ENCODE results near the gene NNMT. TPM values are rescaled to one million over a fixed set of nuclear protein-coding genes. Genes with fewer than 3 reads are reported as not detected.

The NNMT gene
- total RNA-seq, 1 donor from 2014 or later, result 32.6 TPM

DNA sequence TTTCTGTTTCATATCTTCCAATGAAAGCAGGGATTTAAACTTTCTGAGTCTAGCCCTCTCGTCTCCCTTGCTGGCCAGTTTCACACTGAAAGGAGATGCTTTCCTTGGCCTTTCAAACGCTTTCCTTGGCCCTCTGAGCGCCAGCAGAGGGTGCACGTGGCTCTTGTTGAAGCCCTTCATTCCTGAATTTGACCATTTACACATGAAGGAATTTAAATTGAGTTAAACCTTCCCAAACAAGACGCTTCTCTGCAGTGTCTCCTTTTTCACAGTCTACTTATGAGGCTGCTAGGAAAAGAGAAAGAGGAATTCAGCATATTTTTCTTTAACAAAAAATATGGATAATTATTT lies 21.6 kb downstream of the NNMT start:
- TF ChIP-seq, protein P1, sequence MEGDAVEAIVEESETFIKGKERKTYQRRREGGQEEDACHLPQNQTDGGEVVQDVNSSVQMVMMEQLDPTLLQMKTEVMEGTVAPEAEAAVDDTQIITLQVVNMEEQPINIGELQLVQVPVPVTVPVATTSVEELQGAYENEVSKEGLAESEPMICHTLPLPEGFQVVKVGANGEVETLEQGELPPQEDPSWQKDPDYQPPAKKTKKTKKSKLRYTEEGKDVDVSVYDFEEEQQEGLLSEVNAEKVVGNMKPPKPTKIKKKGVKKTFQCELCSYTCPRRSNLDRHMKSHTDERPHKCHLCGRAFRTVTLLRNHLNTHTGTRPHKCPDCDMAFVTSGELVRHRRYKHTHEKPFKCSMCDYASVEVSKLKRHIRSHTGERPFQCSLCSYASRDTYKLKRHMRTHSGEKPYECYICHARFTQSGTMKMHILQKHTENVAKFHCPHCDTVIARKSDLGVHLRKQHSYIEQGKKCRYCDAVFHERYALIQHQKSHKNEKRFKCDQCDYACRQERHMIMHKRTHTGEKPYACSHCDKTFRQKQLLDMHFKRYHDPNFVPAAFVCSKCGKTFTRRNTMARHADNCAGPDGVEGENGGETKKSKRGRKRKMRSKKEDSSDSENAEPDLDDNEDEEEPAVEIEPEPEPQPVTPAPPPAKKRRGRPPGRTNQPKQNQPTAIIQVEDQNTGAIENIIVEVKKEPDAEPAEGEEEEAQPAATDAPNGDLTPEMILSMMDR (IDR thresholded peaks at IDR 0.05; ENCODE audit: borderline replicate concordance), result peak; percentile 55
- Histone ChIP-seq H3K4me1 (peaks cover 48% of the 10 kb centered on the region), H3K27me3 (ENCODE audit: low read depth) (no peaks in the 10 kb centered on the region), H3K9me3 (replicated peaks) (no peaks in the 10 kb centered on the region), H3K4me3 (no peak overlapping the region), H3K36me3 (no peaks in the 10 kb centered on the region), H3K27ac (replicated peaks) (peak overlapping the region; percentile 61)
- intact Hi-C loops (cut with micrococcal nuclease), result no loop called here
- DNase-seq, result peak; percentile 39

DNA sequence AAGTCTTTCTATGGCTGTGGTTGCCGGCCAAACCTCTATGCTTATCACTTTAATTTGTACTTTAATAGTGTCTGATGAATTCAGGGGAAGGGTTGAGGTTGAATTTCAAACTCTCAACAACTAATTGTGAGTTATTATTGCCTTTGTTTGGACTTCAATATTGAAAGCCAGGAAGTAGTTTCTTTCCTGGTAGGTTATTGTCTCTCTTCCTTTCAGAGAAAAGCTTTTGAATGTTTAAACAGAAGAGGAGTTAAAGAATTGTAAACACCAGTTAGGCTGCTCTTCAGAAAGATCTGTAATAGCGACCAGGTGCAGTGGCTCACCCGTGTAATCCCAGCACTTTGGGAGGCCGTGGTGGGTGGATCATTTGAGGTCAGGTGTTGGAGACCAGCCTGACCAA lies 22.2 kb downstream of the NNMT start:
- peak overlapping the region; percentile 61 for H3K27ac ChIP-seq (replicated peaks)
- intact Hi-C loops (cut with micrococcal nuclease), result no loop called here

DNA sequence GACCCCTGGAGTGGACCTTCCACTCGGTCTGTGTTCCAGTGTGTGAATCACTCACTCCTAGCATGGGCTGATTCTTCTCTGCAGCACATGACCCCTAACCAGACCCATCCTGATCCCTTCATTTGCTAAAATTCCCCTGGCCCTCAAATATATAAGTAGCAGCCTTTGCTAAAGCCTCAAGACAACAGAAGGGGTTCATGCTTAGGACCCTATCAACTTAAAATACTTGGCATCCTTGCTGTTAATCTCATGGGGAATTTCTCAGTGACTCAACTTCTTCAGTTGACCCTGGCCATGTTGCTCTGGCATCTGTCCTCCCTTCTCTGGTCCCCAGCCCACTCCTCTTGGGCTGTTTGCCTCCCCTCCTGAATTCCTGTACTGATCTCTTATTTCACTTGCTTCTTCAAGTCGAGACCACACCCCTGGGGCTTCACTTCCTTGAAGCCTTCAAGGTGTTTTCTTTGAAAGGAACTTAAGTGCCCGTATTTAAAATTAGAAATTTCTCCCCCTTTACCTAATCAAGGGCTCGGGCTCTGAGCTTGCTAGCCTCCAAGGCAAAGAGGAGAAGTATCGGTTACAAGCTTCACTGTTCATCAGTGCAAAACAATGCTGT lies 23.6 kb downstream of the NNMT start:
- TF ChIP-seq, protein P1 (IDR thresholded peaks at IDR 0.05; ENCODE audit: borderline replicate concordance), result no peak
- Histone ChIP-seq H3K27ac (replicated peaks) (no peak overlapping the region), H3K9me3 (replicated peaks) (no peaks in the 10 kb centered on the region), H3K36me3 (no peaks in the 10 kb centered on the region), H3K4me3 (no peak overlapping the region), H3K27me3 (ENCODE audit: low read depth) (no peaks in the 10 kb centered on the region), H3K4me1 (peaks cover 48% of the 10 kb centered on the region)
- DNase-seq, result no peak
- intact Hi-C loops (cut with micrococcal nuclease), result no loop called here

More for the DNA sequence above, 22.2 kb downstream of the NNMT start:
- Histone ChIP-seq H3K27me3 (ENCODE audit: low read depth) (no peaks in the 10 kb centered on the region), H3K9me3 (replicated peaks) (no peaks in the 10 kb centered on the region), H3K36me3 (no peaks in the 10 kb centered on the region), H3K4me1 (peaks cover 48% of the 10 kb centered on the region), H3K4me3 (peak overlapping the region; percentile 25)
- TF ChIP-seq, protein P1 (IDR thresholded peaks at IDR 0.05; ENCODE audit: borderline replicate concordance), result no peak
- no peak for DNase-seq

DNA sequence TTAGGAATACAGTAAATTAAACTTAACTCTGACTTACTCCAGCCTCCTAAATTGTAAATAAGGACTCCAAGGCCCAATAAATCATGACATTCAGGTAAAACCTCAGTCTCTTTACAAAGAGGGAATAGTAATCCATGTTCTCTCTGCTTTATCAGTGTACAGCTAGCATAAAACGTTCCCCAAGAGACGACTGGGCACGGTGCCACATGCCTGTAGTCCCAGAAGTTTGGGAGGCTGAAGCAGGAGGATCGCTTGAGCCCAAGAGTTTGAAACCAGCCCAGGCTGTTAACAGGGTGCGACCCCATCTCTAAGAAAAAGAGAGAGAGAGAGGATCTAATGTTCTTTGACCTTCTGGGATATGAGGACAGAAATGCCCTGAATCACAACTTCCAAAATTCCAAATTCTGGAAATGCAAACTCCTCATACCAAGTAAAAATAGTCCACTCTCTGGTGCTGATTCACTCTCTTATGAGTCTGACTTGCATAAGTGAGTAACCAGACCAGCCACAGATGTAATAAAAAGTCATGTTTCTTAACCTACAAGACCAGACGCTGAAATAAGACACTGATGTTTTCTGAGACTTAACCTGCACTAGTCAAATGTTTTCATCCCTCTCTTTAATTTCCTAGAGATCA lies 25.5 kb downstream of the NNMT start:
- no peaks in the 10 kb centered on the region for H3K36me3 ChIP-seq
- peak; percentile 25 for DNase-seq
- H3K9me3 ChIP-seq (replicated peaks), result no peaks in the 10 kb centered on the region
- no peak overlapping the region for H3K27ac ChIP-seq (replicated peaks)
- no peak overlapping the region for H3K4me3 ChIP-seq
- TF ChIP-seq, protein P1 (IDR thresholded peaks at IDR 0.05; ENCODE audit: borderline replicate concordance), result no peak
- H3K4me1 ChIP-seq, result peaks cover 35% of the 10 kb centered on the region
- intact Hi-C loops (cut with micrococcal nuclease), result no loop called here
- H3K27me3 ChIP-seq (ENCODE audit: low read depth), result no peaks in the 10 kb centered on the region

DNA sequence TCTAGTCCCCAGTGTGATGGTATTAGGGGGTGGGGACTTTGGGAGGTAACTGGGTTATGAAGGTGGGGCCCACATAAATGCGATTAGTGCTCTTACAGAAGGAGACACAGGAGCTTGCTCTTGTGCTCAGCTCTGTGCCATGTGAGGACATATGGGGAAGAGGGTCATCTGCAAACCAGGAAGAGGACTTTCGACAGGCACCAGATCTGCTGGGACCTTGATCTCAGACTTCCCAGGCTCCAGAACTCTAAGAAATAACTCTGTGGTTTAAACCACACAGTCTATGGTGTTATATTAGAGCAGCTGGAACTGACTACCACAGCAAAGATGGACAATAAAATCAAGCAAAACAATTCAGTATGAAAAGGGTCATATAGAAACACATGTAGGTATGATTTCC lies 26.7 kb downstream of the NNMT start:
- Histone ChIP-seq H3K9me3 (replicated peaks) (no peaks in the 10 kb centered on the region), H3K4me1 (peaks cover 25% of the 10 kb centered on the region), H3K4me3 (no peak overlapping the region), H3K27me3 (ENCODE audit: low read depth) (no peaks in the 10 kb centered on the region), H3K36me3 (no peaks in the 10 kb centered on the region), H3K27ac (replicated peaks) (no peak overlapping the region)
- intact Hi-C loops (cut with micrococcal nuclease), result no loop called here
- no peak for DNase-seq
- TF ChIP-seq, protein P1 (IDR thresholded peaks at IDR 0.05; ENCODE audit: borderline replicate concordance), result no peak
